ENCODE results near the gene C16orf96.

DNA sequence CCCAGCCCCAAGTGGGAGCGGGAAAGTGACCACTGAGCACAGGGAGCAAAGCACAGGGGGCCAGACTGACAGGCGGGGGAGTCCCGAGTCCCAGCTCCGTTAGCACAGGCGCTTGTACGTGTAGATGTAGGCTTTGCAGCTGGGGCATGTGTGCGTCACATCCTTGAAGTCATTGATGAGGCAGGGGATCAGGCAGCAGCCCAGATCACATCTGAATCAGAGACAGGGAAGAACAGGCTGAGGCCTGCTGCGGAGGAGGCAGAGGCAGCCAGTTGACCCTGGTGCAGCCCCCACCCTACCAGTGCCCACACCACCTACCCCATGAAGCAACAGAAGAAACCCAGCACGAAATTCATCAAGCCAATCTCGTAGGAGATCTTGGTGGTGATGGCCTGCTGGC, 43.7 kb upstream of the C16orf96 start:
- no peak for TF ChIP-seq EZH2 (IDR thresholded peaks at IDR 0.05; ENCODE audit: borderline replicate concordance, low read length)
- TF ChIP-seq, protein P1, sequence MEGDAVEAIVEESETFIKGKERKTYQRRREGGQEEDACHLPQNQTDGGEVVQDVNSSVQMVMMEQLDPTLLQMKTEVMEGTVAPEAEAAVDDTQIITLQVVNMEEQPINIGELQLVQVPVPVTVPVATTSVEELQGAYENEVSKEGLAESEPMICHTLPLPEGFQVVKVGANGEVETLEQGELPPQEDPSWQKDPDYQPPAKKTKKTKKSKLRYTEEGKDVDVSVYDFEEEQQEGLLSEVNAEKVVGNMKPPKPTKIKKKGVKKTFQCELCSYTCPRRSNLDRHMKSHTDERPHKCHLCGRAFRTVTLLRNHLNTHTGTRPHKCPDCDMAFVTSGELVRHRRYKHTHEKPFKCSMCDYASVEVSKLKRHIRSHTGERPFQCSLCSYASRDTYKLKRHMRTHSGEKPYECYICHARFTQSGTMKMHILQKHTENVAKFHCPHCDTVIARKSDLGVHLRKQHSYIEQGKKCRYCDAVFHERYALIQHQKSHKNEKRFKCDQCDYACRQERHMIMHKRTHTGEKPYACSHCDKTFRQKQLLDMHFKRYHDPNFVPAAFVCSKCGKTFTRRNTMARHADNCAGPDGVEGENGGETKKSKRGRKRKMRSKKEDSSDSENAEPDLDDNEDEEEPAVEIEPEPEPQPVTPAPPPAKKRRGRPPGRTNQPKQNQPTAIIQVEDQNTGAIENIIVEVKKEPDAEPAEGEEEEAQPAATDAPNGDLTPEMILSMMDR (conservative IDR thresholded peaks at IDR 0.05 in 1 of 2, IDR thresholded peaks at IDR 0.05 in 1 of 2; ENCODE audit: extremely low read depth in 1 of 2, insufficient read depth in 1 of 2, low read depth in 1 of 2, low read length in 2 of 2) = no peak

Data from mammary epithelial cell (primary cell).